HG03280 (cell line): ENCODE data around the gene TYK2.

Source experiments
- ATAC-seq: cut with Tn5 transposase; IDR thresholded peaks from one replicate; pipeline ENCODE4 v1.9.1; 2021; ENCODE audit warnings: mild to moderate bottlenecking, moderate library complexity; ENCODE audit not compliant: unreplicated experiment

The TYK2 gene

GRCh38 chr19:10335352-10335985 is 44.9 kb downstream of the TYK2 start:
- no peak for ATAC-seq

- ATAC-seq: no peak
These were observed 45.6 kb downstream of the TYK2 start for GRCh38 chr19:10334588-10335351.

GRCh38 chr19:10333758-10334587 is 46.4 kb downstream of the TYK2 start:
- no peak for ATAC-seq

GRCh38 chr19:10332965-10333757 is 47.2 kb downstream of the TYK2 start, which contains the start of gene RAVER1:
TSS of gene RAVER1 (minus strand) at chr19:10333529. CDS start at chr19:10333507, 22 bp downstream.
- peak; percentile 90 for ATAC-seq

- ATAC-seq: no peak
These were observed 48.0 kb downstream of the TYK2 start for GRCh38 chr19:10332158-10332964.

GRCh38 chr19:10329555-10329954 is 50.8 kb downstream of the TYK2 start:
- no peak for ATAC-seq

- no peak for ATAC-seq
These were observed 51.6 kb downstream of the TYK2 start for GRCh38 chr19:10328558-10329429.

GRCh38 chr19:10327793-10328192 is 52.6 kb downstream of the TYK2 start:
- no peak for ATAC-seq

- no peak for ATAC-seq
These were observed 54.6 kb downstream of the TYK2 start for GRCh38 chr19:10325732-10326131.

- ATAC-seq: no peak
These were observed 58.2 kb downstream of the TYK2 start for GRCh38 chr19:10321874-10322835.

GRCh38 chr19:10321417-10321797 is 59.0 kb downstream of the TYK2 start:
- no peak for ATAC-seq

GRCh38 chr19:10320602-10321416 is 59.6 kb downstream of the TYK2 start:
- no peak for ATAC-seq

- no peak for ATAC-seq
These were observed 61.3 kb downstream of the TYK2 start for GRCh38 chr19:10318807-10319682.

- no peak for ATAC-seq
These were observed 62.4 kb downstream of the TYK2 start for GRCh38 chr19:10317857-10318462.

- no peak for ATAC-seq
These were observed 63.1 kb downstream of the TYK2 start for GRCh38 chr19:10317045-10317856.
